ENCODE data around the gene GNPNAT1.
"Not testable (repeated sequence)": the region's sequence is repeated elsewhere in the genome, so short reads cannot be mapped to it uniquely, and the experiment has no call there.

GNPNAT1 gene

DNA sequence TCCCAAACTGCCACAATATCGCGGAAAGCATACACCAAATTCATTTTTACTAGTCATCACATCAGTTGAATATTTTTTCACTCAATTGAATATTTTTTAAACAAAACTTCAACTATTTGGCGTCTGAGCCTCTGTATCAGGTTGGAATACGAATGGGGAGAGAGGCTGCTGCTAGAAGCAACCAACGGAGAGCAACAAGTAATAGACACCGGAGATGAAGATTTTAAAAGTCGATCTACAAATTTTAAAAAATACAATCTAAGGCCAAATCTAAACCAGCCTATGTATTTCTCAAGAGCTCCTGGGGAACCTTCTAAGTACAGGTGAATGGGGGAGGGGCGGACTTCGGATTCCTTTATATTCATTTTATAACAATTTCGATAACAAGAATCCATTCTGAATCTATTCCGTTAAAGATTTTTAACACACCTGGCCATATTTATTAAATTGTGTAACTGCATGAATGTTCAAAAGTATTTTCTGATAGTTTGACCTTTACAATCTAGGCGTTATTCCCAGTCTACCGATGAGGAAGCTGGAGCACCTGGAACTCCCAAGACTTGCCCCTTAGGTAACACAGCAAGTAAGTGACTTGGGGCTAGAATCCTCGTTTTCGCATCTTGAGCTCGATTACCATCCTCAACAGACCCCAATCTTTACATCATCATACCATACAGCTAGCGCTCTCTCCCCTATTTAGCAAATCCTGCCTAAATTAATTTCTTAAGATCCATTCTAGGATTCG is 1.2 kb downstream of the GNPNAT1 start:
- DNase-seq (ENCODE audit: low read depth), result no peak

DNA sequence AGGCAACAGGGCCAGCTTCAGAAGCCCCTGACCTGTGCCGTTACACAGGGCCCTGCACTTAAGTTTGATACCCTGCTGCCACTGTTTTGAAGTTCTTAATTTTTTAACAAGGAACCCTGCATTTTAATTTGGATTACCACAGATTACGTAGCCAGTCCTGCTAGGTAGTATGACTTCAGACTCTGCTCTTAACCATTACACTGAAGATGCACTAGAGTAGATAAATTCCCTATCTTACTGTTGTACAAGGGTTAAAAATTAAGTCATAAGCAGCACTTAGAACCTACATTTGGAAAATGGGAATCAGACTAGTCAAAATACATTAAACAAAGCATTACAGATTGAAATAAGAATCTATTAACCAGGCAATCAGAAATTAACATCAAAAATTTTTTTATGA is 2.3 kb downstream of the GNPNAT1 start:
- DNase-seq (ENCODE audit: low read depth), result no peak

DNA sequence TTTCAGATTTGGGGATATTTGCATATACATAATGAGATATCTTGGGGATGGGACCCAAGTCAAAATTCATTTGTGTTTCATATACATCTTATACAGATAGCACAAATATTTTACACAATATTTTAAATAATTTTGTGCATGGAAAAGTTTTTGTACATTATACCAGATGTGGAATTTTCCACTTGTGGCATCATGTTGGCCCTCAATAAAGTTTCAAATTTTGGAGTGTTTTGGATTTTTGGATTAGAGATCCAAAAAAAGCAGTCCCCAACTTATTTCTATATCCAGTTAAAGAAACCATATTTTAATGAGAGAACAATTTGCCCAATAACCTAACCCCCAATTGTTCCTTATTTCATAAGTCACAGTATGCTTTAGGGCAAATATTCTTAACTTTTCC is 4.5 kb downstream of the GNPNAT1 start:
- no peak for DNase-seq (ENCODE audit: low read depth)

DNA sequence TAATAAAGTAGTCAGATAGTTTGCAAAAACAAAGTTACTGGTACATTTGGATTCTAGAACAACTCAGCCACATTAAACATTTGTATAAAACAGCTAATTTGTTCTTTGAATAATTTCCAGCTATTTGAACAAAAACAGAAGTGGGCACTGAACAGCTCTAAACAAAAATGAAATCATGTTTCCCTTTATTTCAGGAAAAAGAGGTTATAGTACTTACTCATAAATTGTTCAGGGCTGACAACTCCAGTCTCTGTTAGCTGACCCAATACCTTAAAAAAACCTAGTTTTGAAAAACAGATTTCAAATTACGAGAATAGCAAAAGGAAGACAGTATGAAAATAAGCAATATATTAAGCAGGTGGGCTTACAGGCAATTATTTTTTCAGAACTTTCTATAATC is 8.2 kb downstream of the GNPNAT1 start:
- no peak for DNase-seq (ENCODE audit: low read depth)

DNA sequence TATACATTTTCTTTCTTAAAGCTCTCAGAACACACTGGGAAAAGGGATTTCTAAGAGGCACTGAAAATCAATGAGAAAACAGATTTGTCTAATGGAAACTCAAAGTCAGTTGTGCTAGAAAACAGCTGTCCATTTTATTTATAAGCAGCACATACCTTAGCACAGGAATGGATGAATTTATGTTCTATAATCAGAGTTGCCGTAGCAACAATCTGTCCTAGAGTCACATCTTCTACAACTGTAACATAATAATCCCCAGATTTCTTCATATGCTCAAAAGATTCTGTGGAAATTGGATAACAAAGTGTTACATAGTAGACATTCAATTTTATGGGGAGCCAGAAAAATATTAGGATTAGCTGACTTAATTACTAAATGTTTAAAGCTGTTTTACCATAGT is 9.8 kb downstream of the GNPNAT1 start:
- DNase-seq (ENCODE audit: low read depth), result no peak

DNA sequence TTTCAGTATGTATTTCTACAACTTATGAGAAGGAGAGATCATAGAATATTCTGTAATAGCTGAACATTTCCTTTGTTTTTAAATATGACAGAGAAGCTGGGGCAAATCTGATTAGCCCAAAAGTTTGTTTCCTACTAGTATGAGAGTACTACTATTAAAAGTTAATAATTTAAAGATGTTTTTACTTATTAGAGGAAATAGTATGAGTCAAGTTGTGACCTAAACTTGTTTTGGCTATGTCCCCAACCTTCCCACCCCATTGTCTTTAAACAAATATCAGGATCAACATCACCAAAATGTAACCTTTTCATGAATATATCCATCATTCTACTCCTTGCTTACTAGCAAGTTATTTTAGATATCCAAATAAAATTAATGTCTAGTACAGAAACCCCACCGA is 10.5 kb downstream of the GNPNAT1 start:
- no peak for DNase-seq (ENCODE audit: low read depth)

DNA sequence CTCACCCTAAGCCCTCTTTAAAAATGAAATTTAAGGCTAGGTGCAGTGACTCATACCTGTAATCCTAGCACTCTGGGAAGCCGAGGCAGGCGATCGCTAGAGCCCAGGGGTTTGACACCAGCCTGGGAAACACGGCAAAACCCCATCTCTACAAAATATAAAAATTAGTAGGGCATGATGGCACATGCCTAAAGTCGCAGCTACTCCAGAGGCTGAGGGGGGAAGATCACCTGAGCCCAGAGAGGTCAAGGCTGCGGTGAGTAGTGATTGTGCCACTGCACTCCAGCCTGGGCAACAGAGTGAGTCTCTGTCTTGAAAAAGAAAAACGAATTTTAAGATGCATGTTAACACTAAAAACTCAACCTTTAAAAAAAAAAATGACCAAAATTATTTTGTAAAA is 12.7 kb downstream of the GNPNAT1 start:
- no peak for DNase-seq (ENCODE audit: low read depth)

DNA sequence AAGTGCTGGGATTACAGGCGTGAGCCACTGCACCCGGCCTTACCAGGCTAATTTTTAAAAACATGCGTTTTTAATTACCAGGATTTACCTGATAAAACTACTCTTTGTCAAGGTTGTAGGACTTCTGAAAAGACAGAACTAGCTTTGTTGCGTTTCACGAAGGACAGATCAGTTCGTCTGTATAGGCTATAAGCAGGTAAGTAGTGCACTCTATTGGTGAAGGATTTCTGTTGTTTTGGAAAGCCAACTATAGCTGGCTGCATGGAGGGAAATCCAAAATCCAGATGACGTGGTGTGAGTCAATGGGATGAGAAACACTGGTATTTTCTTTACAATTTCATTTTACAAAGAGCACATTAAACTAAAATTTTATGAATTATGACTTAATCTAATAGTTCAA is 14.6 kb downstream of the GNPNAT1 start:
- DNase-seq (ENCODE audit: low read depth), result no peak

DNA sequence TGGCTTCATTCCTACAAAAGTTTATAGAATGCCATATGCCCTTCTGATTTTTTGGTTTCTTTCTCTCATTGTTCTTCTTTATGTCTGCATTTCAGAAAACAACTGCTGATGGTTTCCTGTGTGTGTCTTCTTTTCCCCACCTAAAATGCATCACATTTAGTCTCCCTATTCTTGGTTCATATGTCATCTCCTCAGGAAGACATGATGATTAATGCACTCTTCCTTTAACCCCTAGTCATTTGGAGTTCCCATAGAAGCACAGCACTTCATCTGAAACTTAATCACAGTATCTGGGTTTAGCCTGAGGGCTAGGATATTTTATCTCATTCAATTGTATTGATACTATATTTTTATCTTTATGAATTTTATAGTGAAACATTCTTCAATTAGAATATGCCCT is 21.5 kb downstream of the GNPNAT1 start:
- no peak for DNase-seq (ENCODE audit: low read depth)

DNA sequence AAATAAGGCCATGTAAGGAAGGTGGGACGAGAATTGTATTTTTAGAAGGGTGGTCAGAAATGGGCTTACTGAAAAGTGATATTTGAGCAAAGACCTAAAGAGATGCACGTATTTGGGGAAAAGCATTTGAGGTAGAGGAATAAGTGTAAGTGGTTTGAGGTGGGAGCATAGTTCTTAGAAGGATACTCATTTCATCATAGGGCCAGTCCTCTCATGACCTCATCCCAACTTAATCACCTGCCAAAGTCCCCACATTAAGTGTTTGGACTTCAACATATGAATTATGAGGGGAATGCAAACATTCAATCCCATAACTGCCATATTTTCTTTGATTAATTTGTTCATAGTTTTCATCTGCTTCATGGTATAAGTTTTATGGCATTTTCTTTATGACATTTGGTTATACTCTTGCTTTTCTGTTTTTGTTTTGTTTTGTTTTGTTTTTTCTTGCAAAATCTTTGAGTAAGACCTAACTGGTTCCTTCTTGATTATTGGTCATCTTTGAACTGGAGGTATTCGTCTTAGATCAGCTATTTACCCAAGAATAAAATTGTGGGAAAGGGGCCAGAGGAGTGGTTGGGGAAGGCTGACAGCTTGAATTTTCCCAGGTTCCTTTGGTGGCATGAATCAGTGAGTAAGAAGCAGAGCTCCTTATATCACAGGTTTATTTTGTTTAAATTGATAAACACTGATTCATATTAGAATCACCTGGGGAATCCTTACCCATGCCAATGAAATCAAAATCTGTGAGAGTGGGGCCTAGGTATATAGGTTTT is 24.2 kb downstream of the GNPNAT1 start:
- no peak for DNase-seq (ENCODE audit: low read depth)

DNA sequence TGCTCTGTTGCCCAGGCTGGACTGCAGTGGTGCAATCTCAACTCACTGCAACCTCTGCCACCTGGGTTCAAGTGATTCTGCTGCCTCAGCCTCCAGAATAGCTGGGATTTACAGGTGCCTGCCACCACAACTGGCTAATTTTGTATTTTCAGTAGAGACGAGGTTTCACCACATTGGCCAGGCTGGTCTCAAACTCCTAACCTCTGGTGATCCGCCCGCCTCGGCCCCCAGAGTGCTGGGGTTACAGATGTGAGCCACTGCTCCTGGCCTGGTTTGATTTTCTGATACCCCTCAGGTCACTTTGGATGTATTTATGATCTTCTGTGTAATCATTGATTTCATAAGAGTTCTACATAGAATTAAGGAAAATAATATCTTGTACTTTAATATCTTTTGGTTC is 28.5 kb downstream of the GNPNAT1 start:
- DNase-seq (ENCODE audit: low read depth), result not testable (repeated sequence)

DNA sequence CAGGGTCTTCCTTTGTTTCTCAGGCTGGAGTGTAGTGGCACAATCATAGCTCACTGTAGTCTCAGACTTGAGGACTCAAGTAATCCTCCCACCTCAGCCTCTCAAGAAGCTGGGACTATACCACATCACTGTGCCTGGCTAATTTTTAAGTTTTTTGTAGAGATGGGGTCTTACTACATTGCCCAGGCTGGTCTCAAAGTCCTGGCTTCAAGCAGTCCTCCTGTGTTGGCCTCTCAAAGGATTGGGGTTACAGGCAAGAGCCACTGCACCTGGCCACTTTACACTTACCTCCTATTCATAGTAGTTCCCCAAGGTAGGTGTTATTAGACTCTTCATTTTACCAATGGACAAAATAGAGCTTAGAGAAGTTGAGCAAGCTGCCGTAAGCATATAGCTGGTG is 32.3 kb downstream of the GNPNAT1 start:
- DNase-seq (ENCODE audit: low read depth), result no peak

DNA sequence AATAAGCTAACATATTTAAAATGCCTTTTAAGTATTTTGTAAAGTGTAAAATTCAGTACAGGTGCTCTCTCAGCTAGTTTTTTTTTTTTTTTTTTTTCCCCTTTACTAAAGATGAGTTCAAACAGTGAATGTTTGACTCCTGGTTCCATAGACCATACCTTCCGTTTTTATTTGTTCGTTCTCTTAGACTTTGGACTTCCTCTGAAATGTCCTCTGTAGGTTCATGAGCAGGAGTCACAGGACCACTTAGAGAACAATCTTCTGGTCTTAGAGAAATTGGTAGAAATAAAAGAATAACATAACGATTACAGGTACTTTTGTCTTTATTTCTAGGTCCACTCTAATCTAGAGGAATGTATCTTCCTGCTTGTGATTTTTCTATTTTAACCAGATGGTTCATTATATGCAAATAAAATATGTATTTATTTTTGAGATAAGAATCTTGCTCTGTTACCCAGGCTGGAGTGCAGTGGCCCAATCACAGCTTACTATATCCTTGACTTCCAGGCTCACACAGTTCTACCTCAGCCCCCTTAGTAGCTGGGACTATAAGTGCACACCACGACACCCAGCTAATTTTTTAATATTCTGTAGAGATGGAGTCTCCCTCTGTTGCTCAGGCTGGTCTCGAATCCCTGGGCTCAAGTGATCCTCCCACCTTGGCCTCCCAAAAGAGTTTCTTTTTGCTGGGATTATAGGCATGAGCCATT is 35.6 kb downstream of the GNPNAT1 start:
- no peak for DNase-seq (ENCODE audit: low read depth)

DNA sequence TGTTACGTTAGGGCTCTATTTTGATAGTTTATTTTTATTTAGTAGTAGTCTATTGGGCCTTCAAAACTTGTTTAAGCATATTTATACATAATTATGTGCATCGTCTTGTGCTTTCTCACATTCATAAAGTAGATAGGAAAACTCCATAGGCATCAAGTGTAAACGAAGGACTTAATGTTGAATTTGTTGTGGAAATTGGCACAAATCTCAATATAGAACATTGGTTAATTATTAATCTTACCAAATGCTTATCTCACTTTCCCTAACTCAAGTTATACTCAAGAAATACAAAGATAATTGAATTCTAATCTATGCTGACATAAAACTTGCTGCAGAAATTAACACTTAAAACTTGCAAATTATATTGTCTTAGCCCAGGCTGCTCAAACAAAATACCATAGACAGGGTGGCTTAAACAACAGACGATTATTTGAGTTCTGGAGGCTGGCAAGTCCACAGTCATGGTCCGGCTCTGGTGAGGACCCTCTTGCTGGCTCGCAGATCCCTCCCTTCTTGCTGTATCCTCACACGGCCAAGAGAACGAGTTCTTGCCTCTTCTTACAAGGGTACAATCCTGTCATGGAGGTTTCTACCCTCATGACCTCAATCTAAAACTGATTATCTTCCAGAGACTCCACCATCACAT is 42.6 kb downstream of the GNPNAT1 start:
- no peak for DNase-seq (ENCODE audit: low read depth)

DNA sequence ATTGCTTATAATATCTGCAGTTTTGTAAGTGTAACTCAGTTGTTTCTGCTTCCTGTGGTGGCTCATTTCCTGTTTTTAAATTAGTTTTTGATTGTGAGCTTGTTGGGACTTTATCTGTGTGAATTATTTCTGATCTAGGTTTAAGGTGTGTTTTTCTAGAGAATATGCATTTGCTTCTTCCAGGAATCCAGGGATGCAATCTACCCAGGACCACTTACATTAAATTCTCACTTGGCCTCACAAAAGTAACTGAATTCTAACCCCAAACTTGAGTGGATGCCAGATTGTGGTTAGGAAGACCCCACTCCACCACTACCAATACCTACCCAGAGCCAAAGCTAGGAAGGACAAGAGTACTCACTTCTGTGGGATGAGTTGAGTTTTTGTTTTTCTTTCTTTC is 49.5 kb downstream of the GNPNAT1 start:
- DNase-seq (ENCODE audit: low read depth), result no peak

DNA sequence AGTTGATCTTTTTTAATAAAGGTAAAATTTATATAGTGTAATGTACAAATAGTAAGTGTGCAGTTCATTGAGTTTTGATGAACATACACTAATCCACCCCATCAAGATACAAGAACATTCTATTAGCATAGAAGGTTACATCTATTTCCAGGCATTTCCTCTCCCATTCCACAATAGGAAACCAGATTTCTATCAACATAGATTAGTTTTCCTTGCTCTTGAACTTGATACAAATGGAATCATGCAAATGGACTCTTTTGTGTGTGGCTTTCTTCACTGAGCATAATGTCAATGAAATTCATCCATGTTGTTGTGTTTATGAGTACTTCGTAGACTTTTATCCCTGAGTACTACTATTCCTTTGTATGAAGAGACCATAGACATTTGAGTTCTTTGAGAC is 50.7 kb downstream of the GNPNAT1 start:
- no peak for DNase-seq (ENCODE audit: low read depth)

DNA sequence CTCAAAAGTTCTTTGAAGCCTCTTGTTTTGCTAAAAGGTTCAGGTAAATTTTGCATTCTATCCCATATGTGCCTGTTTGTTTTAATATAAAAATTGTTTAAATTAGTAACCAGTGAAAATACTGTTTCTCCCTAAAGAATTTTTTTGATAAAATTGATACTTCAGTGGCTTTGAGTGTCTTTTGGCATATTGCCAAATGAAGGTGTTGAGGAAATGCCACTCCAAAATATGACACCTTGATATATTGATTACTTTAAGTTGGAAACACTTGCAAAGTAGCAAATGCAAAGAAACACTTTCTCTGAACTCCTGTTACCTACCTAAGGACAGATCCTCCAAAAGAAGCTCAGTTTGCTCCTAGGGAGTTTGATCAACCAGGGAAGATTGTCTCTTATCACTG is 53.0 kb downstream of the GNPNAT1 start:
- DNase-seq (ENCODE audit: low read depth), result no peak

DNA sequence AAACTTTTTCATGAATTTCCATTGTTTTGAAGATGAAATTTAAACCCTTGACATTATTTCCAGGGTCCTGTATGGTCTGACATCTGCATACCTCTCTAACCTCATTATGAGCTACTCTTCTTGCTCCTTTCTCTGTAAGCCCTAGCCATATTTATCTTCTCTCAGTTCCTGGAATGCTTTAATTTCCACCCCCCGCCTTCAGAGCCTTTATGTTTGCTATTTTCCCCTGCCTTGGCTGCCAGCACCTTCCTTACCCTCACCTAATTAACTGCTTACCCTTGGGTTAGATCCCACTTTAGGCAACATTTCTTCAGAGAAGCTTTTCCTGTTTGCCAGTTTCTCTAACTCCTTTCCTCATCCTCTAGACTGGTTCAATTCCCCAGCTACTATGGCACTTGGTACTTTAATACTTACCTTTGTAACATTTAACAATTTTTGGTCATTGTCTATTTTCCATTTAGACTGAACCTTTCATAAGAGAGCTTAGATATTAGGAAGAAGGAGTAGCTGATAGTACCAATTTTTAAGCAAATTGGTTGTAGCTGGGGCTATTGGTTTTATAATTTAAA is 55.4 kb downstream of the GNPNAT1 start:
- no peak for DNase-seq (ENCODE audit: low read depth)

DNA sequence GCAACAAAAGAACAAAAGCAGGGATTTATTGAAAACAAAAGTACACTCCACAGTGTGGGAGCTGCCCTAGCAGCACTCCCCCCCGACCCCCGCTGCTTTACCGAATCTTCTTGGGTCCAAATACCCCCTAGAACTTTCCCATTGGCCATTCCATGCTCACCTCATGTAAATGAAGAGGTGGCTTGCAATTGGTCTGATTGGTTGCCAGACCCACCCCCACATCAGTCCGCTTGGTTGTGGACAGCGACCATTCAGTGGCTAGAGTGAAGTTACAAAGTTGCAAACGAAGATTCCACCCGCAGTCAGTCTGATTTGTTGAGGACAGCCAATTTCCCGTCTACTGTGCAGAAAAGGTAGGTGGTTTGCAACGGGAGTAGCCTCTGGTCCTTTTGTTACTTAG is 57.6 kb downstream of the GNPNAT1 start:
- DNase-seq (ENCODE audit: low read depth), result no peak

DNA sequence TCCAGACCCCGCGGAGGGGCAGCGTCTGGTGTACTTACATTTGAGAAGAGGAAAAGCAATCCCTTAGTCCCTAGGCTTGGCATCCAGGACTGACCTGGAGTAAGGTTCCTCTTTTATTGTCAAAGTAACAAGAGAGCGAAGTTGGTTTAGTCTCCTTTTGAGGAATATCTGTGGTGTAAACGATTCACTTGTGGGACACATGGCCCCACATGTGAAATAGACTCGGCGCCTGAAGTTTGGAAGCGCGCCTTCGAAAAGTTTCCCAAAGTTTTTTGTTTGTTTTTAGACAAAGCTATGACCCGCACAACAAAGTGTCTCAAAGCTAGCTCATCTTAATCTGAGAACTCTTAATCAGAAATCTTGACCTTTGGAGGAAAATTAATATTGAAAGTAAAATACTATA is 60.7 kb downstream of the GNPNAT1 start:
- DNase-seq (ENCODE audit: low read depth), result no peak

DNA sequence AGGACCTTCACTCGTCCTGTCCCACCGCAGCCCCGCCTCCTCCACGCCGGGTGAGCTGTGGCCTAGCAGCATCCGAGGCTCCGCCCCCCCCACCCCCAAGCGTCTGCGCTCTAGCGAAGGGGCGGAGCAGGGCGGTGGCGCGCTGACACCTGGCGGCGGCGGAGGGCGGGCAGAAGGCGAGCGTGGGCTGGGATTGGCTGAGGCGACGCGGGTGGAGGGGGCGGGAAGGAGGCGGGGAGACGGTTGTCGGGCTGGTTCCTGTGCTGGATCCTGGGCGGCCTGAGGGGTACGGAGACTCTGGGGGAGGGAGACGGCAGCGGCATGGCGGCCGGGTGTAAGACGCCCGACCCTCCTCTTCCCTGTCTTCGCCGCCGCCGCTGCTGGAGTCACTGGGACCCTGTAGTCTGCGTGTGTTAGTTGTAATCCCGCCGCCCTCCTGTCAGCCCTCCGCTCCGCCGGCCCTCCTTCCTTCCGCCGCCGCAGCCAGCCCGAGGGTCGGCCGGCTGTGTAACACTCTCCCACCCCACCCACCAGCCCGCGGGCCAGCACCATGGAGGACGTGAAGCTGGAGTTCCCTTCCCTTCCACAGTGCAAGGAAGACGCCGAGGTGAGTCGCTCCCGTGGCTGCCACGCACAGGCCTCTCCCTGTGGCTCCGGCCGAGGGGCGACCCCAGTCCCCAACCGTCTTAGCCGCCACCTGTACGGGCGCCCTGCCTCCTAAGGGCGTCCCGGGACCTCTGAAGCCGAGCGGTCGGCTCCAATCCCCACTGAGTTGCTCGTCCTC is 61.3 kb downstream of the GNPNAT1 start, which contains the start of gene STYX:
Gene STYX (plus strand): TSS at position 242 of the 784 bp plus-strand sequence. CDS start 309 bp downstream, at position 551.
- DNase-seq (ENCODE audit: low read depth), result peak; percentile 100

Data from activated T-cell treated with anti-CD3 and anti-CD28 coated beads for 48 hours (primary cell).